Activated CD8-positive, alpha-beta memory T cell treated with anti-CD3 and anti-CD28 coated beads, Interleukin-2, amount 50 U/mL, for 1 hour (primary cell): Measurements from ENCODE around the gene SLFN12L.
"Not testable (repeated sequence)": the region's sequence is repeated elsewhere in the genome, so short reads cannot be mapped to it uniquely, and the experiment has no call there.

Experiments
- DNase-seq: peaks from one replicate; pipeline ENCODE4 v3.0.0-alpha.2; 2020; ENCODE audit errors: extremely low read depth

The SLFN12L gene

DNA sequence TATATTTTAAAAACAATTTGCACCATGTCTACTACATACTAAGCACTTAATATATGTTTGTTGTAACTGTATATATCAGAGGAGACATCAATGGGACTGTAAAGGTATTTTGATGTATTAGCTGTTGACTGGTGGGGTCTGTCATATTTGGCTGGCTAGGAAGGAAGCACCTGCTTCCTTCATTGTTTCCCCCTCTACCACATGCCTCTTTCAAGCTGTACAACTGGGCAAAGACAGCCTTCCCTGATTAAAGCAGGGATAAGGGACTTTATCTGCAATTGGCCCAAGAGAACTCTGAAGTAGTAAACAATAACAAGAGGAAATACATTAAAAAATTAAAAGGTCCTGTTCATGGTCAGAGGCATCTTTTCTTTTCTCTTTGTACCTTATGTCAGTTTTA is 5.5 kb upstream of the SLFN12L start:
- DNase-seq: no peak

DNA sequence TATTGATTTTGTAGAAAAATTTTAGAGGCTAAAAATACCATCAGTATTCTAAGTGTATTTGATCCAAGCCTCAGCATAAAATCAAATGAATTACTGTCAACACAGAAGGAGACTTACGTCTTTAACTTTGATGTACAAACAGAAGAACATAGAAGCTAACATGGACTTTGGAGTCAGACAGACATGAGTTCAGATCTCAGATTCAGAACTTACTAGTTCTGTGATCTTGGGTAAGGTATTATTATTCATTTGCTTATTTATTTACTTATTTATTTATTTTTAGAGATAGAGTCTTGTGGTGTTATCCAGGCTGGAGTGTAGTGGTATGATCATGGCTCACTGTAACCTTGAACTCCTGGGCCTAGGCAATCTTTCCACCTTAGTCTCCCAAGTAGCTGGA is 4.0 kb upstream of the SLFN12L start:
- no peak for DNase-seq

DNA sequence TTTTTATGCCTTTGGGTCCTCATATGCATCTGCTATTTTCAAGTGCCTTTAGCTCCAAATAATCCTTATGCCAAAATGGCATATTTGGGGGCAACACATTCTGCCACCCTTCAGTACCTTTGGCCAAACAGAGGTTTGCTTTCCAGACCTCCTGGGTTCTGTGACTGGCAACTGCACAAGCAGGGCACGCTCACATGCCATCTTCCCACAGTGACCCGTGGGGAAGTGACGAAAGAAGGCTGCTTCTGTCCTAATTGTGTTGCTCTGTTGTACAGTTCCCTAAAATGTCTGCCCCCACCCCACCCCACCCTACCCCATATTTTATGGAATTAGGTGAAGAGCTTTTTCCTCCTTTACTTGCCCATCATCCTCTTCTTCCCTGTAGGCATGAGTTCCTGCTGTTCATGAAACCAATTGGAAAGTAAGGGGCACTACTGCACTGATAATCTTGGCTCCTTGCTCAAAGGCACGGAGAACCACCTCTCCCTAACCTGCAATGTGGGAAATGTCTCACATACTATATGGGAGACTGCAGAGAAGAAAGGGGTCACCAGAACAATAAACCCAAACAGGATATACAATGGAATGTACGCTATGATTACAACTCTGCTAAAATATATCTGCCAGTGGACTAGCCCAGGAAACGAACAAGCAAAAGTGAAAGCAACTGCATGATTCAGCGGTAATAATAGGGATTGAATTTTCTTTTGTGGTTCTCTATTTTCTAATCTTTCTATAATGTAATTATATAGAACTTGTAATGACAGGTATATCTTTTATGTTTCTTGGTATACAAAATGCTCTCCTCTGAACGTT is 3.3 kb upstream of the SLFN12L start:
- no peak for DNase-seq

DNA sequence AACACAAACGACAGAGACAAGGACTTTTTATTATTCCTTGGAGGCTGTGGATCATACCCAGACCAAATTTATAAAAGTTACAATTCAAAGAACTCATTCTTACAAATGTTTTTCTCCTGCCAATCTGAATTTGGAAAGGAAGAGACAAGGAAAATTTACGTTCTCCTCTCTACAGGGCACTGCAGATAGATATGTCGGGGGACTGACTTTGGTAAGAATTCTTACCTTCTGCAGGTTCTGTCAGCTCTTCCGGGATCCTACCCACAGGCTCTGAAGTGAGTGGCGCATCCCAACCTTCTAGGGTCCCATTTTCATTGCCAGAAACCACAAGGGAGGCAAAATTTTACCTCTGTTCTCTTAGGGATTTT is 2.2 kb upstream of the SLFN12L start:
- DNase-seq: no peak

DNA sequence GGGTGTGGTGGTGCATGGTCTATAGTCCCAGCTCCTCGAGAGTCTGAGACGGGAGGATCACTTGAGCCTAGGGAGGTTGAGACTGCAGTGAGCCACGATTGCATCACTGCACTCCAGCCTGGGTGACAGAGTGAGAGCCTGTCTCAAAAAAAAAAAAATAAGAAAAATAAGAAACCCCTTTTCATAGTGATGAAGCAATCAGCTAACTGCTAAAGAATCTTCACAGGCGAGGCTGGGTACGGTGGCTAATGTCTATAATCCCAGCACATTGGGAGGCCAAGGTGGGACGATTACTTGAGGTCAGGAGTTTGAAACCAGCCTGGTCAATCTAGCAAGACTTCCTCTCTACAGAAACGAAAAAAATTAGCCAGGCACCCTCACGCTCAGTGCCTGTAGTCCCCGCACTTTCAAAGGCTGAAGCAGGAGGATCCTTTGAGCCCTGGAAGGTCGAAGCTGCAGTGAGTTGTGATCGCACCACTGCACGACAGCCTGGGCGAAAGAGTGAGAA is 760 bp downstream of the SLFN12L start:
- no peak for DNase-seq

DNA sequence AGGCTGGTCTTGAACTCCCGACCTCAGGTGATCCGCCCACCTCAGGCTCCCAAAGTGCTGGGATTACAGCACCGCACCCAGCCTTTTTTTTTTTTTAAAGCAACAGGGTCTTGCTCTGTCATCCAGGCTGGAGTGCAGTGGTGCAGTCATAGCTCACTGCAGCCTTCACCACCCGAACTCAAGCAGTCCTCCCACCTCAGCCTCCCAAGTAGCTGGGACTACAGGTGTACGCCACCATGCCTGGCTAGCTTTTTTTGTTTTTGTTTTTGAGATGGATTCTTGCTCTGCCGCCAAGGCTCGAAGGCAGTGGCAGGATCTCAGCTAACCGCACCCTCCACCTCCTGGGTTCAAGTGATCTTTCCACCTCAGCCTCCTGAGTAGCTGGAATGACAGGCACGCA is 2.1 kb downstream of the SLFN12L start:
- DNase-seq: not testable (repeated sequence)

DNA sequence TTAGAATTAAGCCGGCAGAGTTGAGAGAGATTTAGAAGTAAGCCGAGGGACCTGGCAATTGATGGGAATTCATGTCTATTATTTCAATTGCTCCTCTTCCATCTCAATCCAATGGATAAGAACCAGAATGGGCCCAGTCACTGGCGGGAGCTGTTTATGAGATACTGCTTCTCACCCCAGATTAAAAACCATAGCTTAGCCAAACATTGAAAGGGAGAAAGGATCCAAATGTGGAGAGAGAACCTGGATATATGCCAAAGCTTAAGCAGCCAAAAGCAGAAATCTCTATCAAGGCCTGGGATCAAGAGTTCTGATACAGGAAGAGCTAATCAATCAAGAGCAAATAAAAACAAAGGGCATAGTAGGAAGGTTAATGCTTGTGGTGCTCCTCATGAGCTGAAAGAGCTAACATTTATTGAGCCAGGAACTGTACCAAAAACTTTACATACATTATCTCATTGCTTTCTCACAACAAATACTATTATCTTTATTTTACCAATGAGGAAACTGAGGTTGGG is 2.8 kb downstream of the SLFN12L start:
- DNase-seq: no peak

DNA sequence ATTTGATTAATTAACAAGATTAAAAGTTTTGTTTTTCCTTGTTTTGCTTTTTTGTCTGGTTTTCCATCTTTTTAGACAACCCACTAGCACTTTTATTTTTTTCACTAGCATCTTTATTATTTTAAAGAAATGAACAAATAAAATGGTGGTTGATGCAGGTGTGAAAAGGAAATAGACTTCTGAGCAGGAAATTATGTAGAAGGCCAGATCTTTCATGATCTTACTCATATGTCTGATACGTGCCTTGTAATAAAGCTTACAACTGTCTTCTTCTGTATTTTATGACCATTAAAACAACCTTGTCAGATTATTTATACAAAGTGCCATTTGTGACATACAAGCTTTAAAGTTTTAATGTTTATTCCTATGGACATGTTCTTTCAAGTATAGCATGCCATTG is 6.3 kb downstream of the SLFN12L start:
- DNase-seq: no peak

DNA sequence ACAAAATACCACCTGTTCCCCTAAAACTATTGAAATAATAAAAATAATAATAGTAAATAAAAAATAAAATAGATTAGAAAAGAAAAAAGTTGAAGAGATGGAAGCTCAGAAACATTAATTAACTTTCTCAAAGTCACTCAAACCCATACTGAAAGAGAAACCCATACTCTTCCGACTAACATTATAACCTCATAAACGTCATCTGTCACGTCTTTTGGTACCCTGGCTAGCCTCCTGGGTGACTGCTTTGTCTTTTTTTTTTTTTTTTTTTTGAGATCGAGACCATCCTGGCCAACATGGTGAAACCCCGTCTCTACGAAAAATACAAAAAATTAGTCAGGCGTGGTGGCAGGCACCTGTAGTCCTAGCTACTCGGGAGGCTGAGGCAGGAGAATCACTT is 7.6 kb downstream of the SLFN12L start:
- DNase-seq: no peak

DNA sequence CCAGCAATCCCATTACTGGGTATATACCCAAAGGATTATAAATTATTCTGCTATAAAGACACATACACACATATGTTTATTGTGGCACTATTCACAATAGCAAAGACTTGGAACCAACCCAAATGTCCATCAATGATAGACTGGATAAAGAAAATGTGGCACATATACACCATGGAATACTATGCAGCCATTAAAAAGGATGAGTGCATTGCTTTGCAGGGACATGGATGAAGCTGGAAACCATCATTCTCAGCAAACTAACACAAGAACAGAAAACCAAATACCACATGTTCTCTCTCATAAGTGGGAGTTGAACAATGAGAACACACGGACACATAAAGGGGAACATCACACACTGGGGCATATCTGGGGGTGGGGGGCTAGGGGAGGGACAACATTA is 8.2 kb downstream of the SLFN12L start:
- not testable (repeated sequence) for DNase-seq

DNA sequence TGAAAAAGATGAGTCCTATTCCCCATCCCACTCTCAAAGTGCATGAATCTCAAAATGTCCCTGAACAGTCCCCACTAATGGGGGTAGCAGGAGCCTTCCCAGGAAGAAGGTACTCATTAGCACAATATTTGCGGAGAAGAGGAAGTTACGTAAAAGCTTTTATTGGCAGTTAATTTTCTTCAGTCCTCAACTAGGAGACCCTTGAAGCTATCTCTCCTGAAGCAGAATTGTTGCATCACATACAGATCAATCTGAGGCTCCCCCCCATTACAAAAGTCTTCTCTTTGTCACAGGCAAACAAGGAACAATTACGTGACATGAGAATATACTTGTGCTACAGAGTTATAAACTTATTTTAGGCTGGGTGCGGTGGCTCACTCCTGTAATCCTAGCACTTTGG is 14.2 kb downstream of the SLFN12L start:
- DNase-seq: no peak

DNA sequence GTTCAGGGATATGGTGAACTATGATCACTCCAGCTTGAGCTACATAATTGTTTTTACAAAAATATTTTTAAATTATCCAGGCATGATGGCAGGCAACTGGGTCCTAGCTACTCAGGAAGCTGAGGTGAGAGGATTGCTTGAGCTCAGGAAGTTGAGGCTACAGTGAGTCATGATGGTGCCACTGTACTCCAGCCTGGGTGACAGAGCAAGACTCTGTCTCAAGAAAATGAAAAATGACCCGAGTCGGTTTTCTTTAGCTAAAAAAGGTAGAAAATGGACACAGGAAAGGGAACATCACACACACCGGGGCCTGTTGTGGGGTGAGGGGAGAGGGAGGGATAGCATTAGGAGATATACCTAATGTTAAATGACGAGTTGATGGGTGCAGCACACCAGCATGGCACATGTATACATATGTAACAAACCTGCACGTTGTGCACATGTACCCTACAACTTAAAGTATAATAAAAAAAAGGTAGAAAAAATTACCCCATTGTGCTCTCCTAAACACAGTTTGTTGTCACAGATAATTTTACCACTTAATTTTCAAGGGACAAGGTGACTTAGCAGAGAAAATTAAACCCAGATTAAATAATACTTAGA is 15.7 kb downstream of the SLFN12L start:
- not testable (repeated sequence) for DNase-seq

DNA sequence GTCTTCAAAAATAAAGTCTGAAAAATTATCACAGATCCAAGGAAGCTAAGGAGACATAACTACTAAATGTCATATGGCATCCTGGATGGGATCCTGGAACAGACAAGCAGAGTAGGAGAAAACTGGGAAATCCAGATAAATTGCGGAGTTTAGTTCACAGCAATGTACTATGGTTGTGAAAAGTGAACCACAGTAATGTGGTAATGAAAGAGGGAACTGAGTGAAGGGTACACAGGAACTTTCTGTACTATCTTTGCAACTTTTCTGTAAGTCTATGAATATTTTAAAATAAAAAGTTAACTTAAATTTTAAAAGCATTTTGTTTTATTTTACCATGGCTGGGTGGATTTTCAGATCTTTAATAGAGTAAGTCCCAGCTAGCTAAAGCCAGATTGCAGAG is 16.3 kb downstream of the SLFN12L start:
- DNase-seq: no peak

DNA sequence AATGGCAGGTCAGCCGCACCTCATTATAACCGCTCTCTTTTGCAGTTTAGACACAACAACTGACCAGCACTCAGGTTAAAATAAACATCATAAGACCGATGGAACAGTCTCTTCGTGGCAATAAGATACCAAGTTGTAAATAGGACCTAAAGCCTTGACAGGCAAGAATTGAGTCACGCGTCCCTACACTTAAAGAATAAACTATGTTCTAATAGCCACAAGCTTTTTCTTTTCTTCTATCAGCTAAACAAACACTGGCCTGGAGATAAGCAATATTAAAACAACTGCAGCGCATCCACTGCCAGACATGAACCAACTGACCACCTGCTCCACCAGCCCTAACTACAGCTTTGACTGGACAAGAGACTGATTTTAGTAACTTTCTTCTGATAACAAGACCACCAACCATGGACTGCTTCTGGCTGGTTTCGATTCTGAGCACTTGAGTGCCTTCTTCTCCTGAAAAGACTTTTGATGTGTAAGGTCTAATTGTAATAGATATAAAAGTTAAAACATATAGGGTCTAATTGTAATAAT is 17.5 kb downstream of the SLFN12L start:
- no peak for DNase-seq

DNA sequence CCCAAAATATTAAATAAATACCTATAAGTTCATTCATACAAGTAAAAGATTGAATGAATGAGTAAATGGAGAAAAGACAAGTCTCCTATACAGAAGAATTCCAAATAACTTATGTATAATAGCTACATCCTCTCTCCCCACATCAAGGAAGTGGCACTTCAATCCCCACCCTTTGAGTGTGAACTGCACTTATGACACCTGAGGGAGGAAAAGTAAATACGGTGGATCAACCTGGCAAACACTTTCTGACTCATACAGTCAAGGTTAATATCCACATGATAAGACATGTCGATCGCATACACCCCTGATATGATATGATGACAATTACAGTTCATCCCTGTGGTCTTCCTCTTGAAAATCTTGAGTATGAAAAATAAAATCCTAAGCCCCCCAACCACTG is 18.0 kb downstream of the SLFN12L start:
- no peak for DNase-seq

DNA sequence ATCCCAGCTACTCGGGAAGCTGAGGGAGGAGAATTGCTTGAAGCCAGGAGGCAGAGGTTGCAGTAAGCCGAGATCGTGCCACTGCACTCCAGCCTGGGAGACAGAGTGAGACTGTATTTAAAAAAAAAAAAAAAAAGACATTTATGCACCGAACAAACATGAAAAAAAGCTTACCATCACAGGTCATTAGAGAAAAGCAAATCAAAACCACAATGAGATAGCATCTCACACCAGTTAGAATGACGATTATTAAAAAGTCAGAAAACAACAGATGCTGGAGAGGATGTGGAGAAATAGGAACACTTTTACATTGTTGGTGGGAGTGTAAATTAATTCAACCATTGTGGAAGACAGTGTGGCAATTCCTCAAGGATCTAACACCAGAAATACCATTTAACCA is 19.0 kb downstream of the SLFN12L start:
- DNase-seq: not testable (repeated sequence)

DNA sequence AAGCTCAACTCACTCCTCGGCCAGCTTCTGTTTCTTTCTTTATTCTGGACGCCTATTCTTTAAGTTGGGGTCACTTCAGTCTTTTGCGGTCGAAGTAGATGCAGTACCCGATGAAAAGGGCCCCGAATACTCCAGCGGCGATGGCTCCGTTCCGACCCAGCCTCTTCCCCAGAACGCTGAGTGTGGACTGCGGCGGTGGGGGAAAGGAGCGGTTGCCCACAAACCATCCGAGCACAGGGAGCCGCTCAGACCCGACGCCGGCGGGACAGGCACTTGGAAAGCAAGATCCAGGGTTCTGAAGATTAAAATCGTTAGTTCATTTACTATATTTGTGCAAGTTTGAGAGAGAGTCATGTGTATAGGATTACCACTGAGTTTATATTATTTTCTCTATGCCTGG is 22.5 kb downstream of the SLFN12L start:
- DNase-seq: no peak

DNA sequence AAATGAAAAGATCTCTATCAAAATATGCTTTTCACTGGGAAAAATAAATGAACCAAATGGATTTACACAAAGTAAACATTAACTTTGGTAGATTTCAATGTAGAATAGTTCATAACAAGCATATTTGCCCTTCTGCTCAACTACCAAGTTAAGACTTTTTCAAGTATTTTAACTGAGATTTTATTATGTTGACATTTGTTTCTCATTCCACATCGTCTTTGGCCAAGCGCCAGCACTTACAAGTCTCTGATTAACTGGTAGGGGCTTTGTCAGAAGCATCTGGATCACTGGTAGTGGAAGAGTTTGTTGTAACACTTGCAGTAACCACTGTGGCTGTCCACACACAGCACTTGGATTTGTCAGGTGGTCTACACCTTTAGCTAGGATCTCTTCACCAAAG is 22.9 kb downstream of the SLFN12L start:
- DNase-seq: no peak

DNA sequence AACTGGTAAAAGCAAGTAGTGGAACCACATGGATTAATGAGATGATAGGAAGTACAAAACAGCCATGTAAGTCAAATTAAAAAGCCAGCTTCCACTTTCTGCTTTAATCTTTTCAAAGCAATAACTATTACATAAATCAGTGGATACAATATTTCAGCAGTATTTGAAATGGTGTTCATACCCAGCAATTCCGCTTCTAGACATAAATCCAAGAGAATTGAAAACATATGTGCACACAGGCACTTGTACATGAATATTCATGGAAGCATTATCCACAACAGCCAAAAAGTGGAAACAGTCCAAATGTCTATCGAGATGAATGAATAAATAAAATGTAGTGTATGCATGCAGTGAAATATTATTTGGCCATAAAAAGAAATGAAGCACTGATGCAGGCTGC is 27.4 kb downstream of the SLFN12L start:
- no peak for DNase-seq

DNA sequence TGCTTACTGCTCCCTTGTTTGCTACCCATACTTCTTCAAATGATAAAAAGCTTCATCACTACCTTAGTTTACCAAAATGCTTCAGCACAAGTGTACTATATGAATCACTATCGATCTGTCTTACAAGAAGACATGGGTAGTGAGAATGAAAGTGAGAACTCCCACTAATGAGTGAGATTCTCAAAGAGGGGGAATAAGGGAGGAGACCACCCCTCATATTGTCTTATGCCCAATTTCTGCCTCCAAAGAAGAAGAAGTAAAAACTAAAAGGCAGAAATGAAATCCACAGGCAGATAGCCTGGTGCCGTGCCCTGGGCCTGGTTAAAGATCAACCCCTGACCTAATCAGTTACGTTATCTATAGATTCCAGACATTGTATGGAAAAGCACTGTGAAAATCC is 29.8 kb downstream of the SLFN12L start:
- not testable (repeated sequence) for DNase-seq

DNA sequence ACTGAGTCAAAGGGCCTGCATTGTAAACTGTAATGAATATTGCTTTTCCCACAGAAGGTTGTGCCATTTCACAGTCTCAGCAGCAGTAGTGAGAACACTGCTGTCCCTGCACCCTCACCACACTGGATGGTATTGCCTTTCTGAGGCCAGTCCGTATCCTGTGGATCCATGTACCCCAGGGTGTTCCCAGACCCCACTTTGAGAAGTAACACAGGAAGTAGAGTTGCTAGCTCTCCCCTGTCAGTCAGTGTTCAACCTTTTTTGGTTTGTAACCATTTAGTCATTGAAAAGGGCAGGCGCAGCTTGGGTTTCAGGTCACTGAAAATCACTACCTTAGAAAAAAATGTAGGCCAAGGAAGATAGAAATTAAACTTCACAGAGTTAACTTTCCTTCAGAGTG is 37.9 kb downstream of the SLFN12L start:
- DNase-seq: no peak

DNA sequence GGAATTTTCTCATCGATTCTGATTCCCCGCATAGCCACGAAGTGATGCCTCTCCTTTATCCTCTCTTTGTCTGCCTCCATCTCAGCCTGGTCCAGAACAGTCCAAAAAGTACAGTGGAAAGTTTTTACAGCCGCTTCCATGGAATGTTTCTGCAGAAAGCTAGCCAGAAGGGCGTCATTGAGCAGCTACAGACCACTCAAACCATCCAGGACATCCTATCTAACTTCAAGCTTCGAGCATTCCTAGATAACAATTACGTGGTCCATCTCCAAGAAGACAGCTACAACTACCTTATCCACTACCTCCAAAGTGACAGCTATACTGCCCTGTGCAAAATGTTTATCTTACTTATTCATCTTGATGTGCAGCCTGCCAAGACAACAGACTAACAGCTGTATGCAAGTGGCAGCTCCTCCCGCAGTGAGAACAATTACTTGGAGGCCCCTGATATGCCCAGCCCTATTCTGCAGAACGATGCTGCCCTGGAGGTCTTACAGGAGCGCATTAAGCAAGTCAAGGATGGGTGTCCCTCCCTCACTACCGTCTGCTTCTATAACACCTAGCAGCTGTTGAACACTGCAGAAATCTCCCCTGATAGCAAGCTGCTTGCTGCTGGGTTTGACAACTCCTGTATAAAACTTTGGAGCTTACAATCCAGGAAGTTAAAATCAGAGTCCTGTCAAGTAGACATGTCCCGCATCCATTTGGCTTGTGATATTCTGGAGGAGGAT is 38.9 kb downstream of the SLFN12L start:
- no peak for DNase-seq
